ENCODE results near the gene PCED1B. TPM values are rescaled to one million over a fixed set of nuclear protein-coding genes. Genes with fewer than 3 reads are reported as not detected.

The PCED1B gene
- total RNA-seq, 1 donor from 2014 or later: 7.6 TPM

- H3K9me3 ChIP-seq: no peaks in the 10 kb centered on the region
- no peak for DNase-seq
- intact Hi-C loops (cut with DNase I): no loop called here
- H3K4me1 ChIP-seq: no peaks in the 10 kb centered on the region
- no peaks in the 10 kb centered on the region for H3K36me3 ChIP-seq
- TF ChIP-seq CTCF (IDR thresholded peaks at IDR 0.05): no peak
- no peak overlapping the region for H3K27ac ChIP-seq
- ATAC-seq: no peak
- no peak overlapping the region for H3K4me3 ChIP-seq
- H3K27me3 ChIP-seq: no peaks in the 10 kb centered on the region
These were observed 18.0 kb downstream of the PCED1B start for GRCh38 chr12:47097276-47097896.

- no peak overlapping the region for H3K4me3 ChIP-seq
- ATAC-seq (no peak), DNase-seq (no peak)
- no peaks in the 10 kb centered on the region for H3K27me3 ChIP-seq
- TF ChIP-seq CTCF (IDR thresholded peaks at IDR 0.05): no peak
- no peaks in the 10 kb centered on the region for H3K36me3 ChIP-seq
- intact Hi-C loops (cut with DNase I): no loop called here
- H3K9me3 ChIP-seq: no peaks in the 10 kb centered on the region
- no peak overlapping the region for H3K27ac ChIP-seq
- H3K4me1 ChIP-seq: no peaks in the 10 kb centered on the region
These were observed 18.7 kb downstream of the PCED1B start for GRCh38 chr12:47098099-47098498.

GRCh38 chr12:47099610-47100009 is 20.2 kb downstream of the PCED1B start:
- H3K4me1 ChIP-seq: peaks cover 3% of the 10 kb centered on the region
- DNase-seq (no peak), ATAC-seq (no peak)
- no peaks in the 10 kb centered on the region for H3K9me3 ChIP-seq
- no peaks in the 10 kb centered on the region for H3K36me3 ChIP-seq
- no peak overlapping the region for H3K4me3 ChIP-seq
- intact Hi-C loops (cut with DNase I): no loop called here
- H3K27ac ChIP-seq: no peak overlapping the region
- TF ChIP-seq CTCF (IDR thresholded peaks at IDR 0.05): no peak
- H3K27me3 ChIP-seq: no peaks in the 10 kb centered on the region

GRCh38 chr12:47100160-47100559 is 20.7 kb downstream of the PCED1B start:
- Histone ChIP-seq H3K27me3 (no peaks in the 10 kb centered on the region), H3K4me3 (no peak overlapping the region), H3K27ac (no peak overlapping the region), H3K9me3 (no peaks in the 10 kb centered on the region), H3K4me1 (peaks cover 3% of the 10 kb centered on the region), H3K36me3 (no peaks in the 10 kb centered on the region)
- no peak for TF ChIP-seq CTCF (IDR thresholded peaks at IDR 0.05)
- intact Hi-C loops (cut with DNase I): no loop called here
- DNase-seq: no peak
- ATAC-seq: no peak

- Histone ChIP-seq H3K27me3 (no peaks in the 10 kb centered on the region), H3K4me3 (no peak overlapping the region), H3K36me3 (no peaks in the 10 kb centered on the region), H3K4me1 (peaks cover 3% of the 10 kb centered on the region), H3K27ac (no peak overlapping the region), H3K9me3 (no peaks in the 10 kb centered on the region)
- intact Hi-C loops (cut with DNase I): no loop called here
- ATAC-seq: no peak
- DNase-seq: no peak
- no peak for TF ChIP-seq CTCF (IDR thresholded peaks at IDR 0.05)
These were observed 23.0 kb downstream of the PCED1B start for GRCh38 chr12:47102406-47102805.
